COR-L47 (cell line): ENCODE results near the gene CCSER1.
A peak's percentile ranks its signal among the peaks of the same experiment; 100 is the strongest.

ENCODE experiments used
- DNase-seq: peaks from one replicate; lab custom pipeline; 2025; lab: John Stamatoyannopoulos, UW

The CCSER1 gene

GRCh38 chr4:90127223-90127705 lies at the start of gene CCSER1:
Gene CCSER1 (plus strand): TSS chr4:90127394.
- DNase-seq: peak; percentile 83

- no peak for DNase-seq
Measured at GRCh38 chr4:90078440-90078839, 48.8 kb upstream of the CCSER1 start.

- DNase-seq: no peak
Measured at GRCh38 chr4:90080116-90080515, 47.1 kb upstream of the CCSER1 start.

DNA sequence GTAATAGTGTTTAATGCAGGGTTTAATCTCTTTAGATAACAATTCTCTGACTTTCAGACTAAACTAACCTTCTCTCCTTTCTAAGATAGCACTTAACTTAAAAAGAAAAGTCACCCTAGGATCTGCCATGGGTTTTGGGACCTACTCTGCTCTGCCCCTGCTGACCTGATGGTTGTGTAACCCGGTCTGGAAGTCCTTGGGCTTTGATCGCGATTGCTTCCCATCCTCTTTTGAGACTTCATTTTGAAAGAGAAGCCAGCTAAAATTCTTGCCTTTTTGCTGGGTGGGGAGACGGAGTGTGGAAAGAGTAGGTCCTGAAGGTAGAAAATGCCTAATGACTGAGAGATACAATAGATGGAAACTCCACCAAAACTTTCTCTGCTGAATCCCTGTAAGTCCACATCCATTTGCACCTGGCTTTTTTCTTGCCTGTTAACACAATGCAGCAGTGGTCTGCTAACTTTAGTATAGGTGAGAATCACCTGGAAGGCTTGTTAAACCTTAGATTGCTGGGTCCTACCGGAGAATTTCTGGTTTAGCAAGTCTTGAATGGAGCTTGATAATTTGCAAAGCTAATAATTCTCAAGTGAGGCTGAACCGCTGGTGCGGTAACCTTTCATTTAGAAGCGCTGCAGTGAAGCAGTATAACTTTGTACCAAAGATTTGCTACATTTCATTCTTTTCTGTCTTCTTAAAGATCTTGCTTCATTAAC lies 45.6 kb upstream of the CCSER1 start:
- DNase-seq: no peak

- no peak for DNase-seq
Measured at GRCh38 chr4:90082449-90082848, 44.7 kb upstream of the CCSER1 start.

- DNase-seq: no peak
Measured at GRCh38 chr4:90084277-90084966, 42.8 kb upstream of the CCSER1 start.

- no peak for DNase-seq
Measured at GRCh38 chr4:90084967-90085295, 42.3 kb upstream of the CCSER1 start.

GRCh38 chr4:90093526-90093925 lies 33.7 kb upstream of the CCSER1 start:
- DNase-seq: no peak

- DNase-seq: no peak
Measured at GRCh38 chr4:90095000-90095399, 32.2 kb upstream of the CCSER1 start.

GRCh38 chr4:90099812-90100211 lies 27.4 kb upstream of the CCSER1 start:
- no peak for DNase-seq

DNA sequence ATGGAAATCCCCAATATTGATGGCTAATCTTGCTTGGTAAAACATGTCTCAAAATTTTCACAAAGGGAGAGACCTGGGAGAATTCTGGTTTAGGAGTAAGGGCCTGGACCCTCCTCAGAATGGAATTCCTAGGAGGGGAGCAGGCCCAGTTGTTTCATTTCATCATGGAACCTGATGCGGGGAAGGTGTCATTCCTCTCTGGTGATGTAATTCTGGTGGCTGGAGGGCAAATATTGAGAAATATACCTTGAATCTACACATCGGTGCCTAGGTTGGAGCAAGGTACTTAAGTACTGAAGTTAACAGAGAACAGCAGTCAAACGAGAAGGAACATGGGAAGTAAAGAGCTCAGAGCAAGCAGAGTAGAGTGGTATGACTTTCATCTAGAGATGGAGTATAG lies 23.2 kb upstream of the CCSER1 start:
- no peak for DNase-seq

DNA sequence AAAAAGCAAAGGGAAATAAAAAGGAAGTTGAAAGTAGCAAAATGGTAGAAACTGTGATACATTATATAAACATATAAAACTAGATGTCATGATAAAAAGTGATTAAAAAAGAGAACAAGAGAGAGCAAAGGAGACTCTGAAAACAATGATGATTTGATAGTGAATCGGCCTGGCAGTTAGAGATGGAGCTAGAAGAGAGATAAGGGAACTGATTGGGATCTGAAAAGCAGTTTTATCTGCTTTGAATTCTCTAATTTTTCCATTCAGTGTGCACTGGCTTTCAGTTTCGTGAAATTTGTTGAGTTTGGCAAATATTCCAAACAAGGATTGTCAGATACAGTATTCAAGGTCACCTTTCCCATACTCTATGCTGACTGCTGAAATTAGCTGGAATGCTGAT lies 21.9 kb upstream of the CCSER1 start:
- no peak for DNase-seq

DNA sequence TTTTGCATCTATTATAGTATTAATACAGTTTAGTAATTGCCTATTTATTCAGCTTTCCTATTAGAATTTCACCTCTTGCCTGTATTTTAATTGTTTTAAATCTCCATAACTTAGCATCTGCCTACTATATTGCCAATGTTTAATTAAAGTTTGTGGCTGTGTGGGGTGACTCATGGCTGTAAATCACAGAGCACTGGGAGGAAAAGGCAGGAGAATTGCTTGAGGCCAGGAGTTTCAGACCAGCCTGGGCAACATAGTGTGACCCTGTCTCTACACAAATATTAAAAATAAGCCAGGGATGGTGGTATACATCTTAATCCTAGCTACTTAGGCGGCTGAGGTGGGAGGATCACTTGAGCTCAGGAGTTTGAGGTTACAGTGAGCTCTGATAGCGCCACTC lies 14.5 kb upstream of the CCSER1 start:
- no peak for DNase-seq

DNA sequence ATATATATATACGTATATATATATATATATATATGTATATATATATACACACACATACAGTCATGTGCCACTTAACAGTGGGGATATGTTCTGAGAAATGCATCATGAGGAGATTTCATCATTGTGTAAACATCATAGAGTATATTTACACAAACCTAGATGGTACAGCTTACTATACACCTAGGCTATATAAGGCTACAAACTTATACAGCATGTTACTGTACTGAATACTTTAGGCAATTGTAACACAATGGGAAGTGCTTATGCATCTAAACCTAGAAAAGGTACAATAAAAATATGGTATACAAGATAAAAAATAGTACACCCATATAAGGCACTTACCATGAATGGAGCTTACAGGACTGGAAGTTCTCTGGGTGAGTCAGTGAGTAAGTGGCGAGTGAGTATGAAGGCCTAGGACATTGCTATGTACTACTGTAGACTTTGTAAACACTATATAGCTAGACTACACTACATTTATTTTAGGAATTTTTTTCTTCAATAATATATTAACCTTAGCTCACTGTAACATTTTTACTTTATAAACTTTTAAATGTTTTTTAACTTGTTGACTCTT lies 13.2 kb upstream of the CCSER1 start:
- DNase-seq: no peak

DNA sequence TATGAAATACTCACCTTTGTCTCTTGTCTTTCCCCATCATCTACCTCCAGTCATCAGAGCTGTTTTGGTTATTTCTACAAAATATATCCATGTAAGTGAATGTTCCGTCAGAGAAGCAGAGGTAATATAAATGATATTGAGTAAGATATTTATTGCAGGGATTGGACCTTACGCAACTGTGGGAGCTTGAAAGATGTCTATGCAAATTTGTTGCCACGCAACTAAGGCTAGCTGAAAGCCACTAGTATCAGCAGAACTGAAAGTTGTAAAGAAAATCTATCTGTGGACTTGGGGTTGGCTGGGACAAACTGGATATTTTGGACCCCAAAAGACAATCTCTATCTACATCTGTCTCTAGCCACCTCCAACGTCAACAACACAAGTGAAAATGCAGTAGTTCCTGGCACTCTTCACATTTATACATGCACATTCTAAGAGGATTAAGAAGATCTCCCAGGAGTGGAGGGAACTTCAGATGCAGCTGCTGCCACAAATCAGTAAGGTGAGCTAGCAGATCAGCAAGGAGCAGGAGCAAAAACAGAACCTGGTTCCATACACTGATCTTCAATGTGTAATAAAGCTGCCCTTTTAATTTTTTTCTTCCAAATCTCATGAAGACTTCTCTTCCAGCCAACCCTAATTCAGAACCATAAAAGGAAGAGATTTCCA lies 8.5 kb upstream of the CCSER1 start:
- DNase-seq: no peak

GRCh38 chr4:90120037-90120436 lies 7.2 kb upstream of the CCSER1 start:
- no peak for DNase-seq

- DNase-seq: no peak
Measured at GRCh38 chr4:90120815-90121214, 6.4 kb upstream of the CCSER1 start.

GRCh38 chr4:90121676-90122354 lies 5.4 kb upstream of the CCSER1 start:
- no peak for DNase-seq

DNA sequence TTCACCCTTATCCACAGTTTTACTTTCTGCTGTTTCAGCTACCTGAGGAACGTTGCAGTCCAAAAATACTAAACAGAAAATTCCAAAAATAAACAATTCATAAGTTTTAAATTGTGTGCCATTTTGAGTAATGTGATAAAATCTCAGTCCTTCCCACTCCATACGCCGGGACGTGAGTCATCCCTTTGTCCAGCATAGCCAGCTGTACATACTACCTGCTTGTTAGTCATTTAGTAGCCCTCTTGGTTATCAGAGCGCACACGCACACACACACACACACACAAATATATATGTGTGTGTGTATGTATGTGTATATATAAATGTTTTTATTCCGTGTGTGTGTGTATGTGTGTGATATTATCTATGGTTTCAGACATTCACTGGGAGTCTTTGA lies 4.8 kb upstream of the CCSER1 start:
- no peak for DNase-seq

- DNase-seq: no peak
Measured at GRCh38 chr4:90124276-90124675, 2.9 kb upstream of the CCSER1 start.

DNA sequence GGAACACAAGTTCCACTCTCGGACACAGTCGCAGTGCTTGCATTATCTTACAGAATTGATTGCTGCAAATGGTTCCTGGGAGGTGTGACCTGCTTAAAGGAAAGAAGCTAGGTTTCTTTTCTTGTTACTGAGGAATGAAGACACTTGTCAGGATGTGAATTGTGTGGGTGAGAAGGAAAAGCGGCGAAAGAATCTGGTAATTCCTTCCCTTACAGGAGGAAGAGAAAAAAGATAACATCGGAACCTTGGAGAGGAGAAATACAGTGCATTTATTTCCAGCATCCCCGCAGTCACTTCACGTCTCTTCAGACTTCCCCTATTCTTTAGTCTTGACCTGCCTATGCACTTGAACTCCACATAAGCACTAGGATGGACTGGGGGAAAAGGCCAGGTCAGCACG lies 389 bp upstream of the CCSER1 start:
- no peak for DNase-seq

GRCh38 chr4:90127706-90128345 lies 632 bp downstream of the CCSER1 start:
- DNase-seq: peak; percentile 80
